A549 treated with DMSO at 1 μM for 4 hours (cell line): ENCODE results near the gene MAJIN. TPM values are rescaled to one million over a fixed set of nuclear protein-coding genes. Genes with fewer than 3 reads are reported as not detected.

ENCODE experiments used
- total RNA-seq: library from RNA; stranded (reverse); fragments of 200-300 nt; extraction: Qiagen RNA extraction; gene quantifications from 5 replicates; pipeline ENCODE4 v1.2.3, GENCODE V29; 2022; ENCODE audit warnings: low read depth

Gene MAJIN
- not detected in 5 replicates for total RNA-seq

DNA sequence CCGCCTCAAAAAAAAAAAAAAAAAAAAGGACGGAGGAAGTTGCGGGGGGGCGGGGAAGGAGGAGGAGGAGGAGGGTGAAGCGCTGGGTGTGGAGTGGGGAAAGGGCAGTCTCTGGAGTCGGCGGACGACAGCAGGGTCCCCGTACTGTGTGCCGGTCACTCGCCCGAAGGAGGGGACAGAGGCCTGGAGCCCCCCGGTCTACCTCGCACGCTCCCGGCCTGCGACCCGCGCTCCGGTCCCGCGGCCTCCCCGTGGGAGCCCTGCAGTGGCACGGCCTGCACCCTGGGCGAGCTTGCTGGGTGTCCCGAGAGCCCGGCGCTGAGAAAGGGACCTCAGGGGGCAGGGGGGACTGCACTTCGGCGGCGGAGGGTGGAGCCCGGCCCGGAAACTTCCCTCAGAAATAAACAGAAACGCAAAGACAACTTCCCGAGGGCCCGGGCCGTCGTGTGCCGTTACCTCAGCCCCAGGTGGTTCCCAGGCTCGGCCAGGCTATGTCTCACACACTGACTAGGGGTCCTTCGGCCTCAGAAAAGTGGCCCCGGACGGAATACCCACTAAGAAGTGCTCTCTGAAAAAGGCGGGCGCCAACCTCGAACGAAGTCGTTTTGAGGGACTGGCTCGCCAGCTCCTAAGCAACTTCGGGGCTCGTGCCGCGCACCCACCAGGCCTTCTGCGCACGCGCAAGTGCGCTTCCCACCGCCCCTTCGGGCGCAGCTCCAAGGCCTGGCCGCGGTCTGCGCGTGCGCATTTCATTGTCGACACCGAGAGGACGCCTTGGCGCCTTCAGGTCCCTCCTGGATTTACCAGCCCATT is at the start of gene MAJIN:
TSS of gene MAJIN (minus strand) at position 688 of the 813 bp plus-strand sequence. CDS start 12,703 bp downstream, outside the sequence.

DNA sequence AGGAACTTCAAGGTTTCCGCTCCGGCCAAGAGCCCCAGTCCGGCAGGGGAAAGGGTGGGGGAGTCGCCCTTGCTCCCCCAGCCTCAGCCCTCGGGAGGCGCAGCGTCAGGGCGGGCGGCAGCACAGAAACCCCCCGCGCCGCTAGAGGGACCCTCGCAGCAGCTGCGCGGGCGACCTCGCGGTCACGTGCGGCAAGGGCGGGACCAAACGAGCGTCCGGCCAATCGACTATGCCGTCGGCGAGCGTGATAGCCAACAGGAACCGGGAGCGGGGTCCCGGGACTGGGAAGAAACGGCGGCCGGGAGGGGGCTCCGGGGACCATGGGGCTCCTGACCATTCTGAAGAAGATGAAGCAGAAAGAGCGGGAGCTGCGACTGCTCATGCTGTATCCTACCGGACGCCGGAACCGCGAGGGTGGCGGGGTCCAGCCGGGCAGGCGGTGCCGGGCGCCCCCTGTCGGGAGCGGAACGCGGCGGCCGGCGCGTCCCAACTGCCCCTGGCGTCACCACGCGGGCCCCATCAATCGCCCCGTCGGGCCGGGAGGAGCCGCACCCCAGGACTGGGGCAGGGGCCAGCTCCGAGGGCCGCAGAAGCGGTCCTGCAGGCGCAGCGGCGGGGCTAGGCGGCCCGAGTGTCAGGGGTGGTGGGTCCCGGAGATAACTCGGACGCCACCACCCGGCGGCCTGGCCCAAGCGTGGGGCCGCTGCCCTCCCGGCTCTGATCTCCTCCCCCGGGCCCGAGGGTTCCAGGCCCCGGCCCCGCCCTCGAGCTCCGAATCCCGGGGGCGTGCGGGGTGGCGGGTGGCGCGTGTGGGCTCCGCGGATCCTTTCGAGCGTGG is 42.2 kb upstream of the MAJIN start, which contains the start of gene ARL2:
TSS of gene ARL2 (plus strand) at position 273 of the 838 bp plus-strand sequence. CDS start at position 321, 48 bp downstream.

GRCh38 chr11:64996710-64997380 is 24.9 kb upstream of the MAJIN start, which contains the start of gene BATF2:
BATF2 (minus strand) TSS chr11:64996971; CDS start chr11:64996914, 57 bp downstream.

DNA sequence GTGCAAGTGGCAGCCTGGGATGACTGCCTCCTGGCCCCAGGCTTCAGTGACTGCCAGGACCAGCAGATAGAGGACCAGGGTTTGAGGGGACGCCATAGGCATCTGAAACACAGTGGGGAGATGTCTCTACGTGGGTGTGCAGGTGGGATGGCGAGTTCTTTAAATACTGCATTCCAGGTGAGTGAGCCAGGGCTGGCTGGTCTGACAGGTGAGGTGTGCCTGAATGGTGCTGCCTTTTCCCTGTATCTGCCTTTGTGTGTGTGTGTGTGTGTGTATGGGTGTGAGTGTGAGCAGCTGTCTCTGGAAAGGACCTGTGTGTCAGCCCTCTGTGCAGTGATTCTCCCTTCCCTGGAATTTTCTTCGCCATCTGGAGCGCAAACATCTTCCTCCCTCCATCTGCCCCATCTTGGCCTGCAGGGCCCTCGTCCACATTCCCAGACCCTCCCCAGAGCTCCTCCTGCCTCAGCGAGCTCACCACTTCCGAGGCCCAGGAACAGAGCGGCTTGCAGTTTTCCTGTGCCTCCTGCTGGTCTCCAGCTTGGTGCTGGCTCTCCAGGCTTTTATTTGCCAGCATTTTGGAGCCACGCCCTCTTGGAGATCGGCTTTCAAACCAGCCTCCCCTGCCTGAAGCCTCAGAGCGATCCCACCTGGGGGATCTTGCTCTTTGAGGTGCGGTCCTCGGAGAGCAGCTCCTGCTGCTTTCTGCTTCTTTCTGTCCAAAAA is 36.4 kb downstream of the MAJIN start, which contains the start of gene GPHA2:
TSS of gene GPHA2 (minus strand) at position 535 of the 723 bp plus-strand sequence. CDS start at position 102, 433 bp downstream.

GRCh38 chr11:64923944-64924909 is 47.7 kb downstream of the MAJIN start, which contains the start of gene PPP2R5B:
PPP2R5B (plus strand) TSS chr11:64924689; CDS start chr11:64925735, 1,046 bp downstream.

DNA sequence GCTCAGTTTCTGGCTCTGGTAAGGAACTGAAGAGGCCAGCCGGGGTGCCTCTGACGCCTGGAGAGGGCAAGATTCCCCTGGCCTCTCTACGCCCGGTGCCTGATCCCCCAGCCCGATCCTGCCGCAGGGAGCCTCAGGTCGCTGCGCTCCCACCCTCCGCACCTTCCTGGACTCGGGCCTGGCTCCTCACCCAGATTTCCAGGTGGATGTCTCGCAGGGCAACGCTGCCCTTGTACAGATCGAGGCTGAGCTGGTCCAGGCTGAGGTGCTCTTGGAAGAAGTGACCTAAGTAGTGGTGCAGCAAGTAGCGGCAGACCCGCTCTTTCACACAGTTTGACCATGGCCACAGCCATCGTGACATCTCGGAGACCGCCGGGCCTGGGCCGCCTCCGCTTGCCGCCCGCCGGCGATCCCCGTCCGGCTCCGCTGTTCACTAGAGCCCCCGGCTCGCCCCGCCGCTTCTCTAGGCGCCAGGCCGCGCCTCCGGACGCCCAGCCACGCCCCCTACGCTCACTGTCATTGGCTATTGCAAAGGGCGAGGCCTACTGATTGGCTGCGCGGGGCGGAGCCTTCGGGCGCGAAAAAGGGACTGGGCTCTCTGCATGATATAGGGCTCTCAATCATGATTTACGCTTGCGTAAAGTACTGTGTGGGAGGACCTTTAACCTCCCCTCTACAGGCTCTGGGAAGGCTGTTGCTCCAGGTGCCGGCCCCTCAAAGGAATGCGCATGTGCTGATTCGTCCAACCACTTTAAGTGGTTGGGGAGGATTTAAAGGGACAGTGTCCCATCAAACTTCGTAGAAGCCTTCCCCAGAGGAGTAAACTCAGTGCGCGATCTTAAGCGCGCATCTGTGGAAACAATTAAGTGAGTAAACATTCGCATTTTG is 54.9 kb downstream of the MAJIN start, which contains the start of gene ATG2A:
TSS of gene ATG2A (minus strand) at position 435 of the 888 bp plus-strand sequence. CDS start at position 361, 74 bp downstream.

Other genes starting within 250 kb of the MAJIN start
- gene NRXN2, start 248.9 kb downstream of the MAJIN start, total RNA-seq, result 0.13 to 1.1 TPM (median 0.34 TPM) in 5 replicates
- gene RASGRP2, start 228.0 kb downstream of the MAJIN start, total RNA-seq, result 0.70 to 1.5 TPM (median 1.1 TPM) in 5 replicates
- gene PYGM, start 212.1 kb downstream of the MAJIN start, total RNA-seq, result 0.12 to 0.40 TPM (median 0.30 TPM) in 5 replicates
- 172 to 224 TPM (median 188 TPM) in 5 replicates for gene SF1, start 193.6 kb downstream of the MAJIN start, total RNA-seq
- gene MAP4K2, start 168.9 kb downstream of the MAJIN start, total RNA-seq, result 6.4 to 10.8 TPM (median 10.2 TPM) in 5 replicates
- gene MEN1, start 161.6 kb downstream of the MAJIN start, total RNA-seq, result 25.9 to 45.2 TPM (median 41.1 TPM) in 5 replicates
- 1.2 to 1.5 TPM (median 1.5 TPM) in 5 replicates for gene CDC42BPG, start 127.5 kb downstream of the MAJIN start, total RNA-seq
- 129 to 169 TPM (median 139 TPM) in 5 replicates for gene EHD1, start 93.5 kb downstream of the MAJIN start, total RNA-seq
- gene ATG2A, start 54.9 kb downstream of the MAJIN start, total RNA-seq, result 16.9 to 25.7 TPM (median 23.3 TPM) in 5 replicates
- 3.7 to 7.1 TPM (median 5.4 TPM) in 5 replicates for gene PPP2R5B, start 47.4 kb downstream of the MAJIN start, total RNA-seq
- gene GPHA2, start 36.2 kb downstream of the MAJIN start, total RNA-seq, result not detected in 5 replicates
- 0.87 to 1.4 TPM (median 1.1 TPM) in 5 replicates for gene BATF2, start 24.9 kb upstream of the MAJIN start, total RNA-seq
- 165 to 187 TPM (median 173 TPM) in 5 replicates for gene ARL2, start 42.1 kb upstream of the MAJIN start, total RNA-seq
- 22.2 to 25.0 TPM (median 23.3 TPM) in 5 replicates for gene SNX15, start 55.3 kb upstream of the MAJIN start, total RNA-seq
- gene SAC3D1, start 69.1 kb upstream of the MAJIN start, total RNA-seq, result 41.8 to 56.5 TPM (median 48.8 TPM) in 5 replicates
- not detected in 5 replicates for gene NAALADL1, start 86.4 kb upstream of the MAJIN start, total RNA-seq
- gene CDCA5, start 111.9 kb upstream of the MAJIN start, total RNA-seq, result 60.5 to 75.2 TPM (median 71.6 TPM) in 5 replicates
- gene ZFPL1, start 112.1 kb upstream of the MAJIN start, total RNA-seq, result 28.5 to 35.4 TPM (median 33.5 TPM) in 5 replicates
- 51.6 to 68.1 TPM (median 56.0 TPM) in 5 replicates for gene VPS51, start 124.1 kb upstream of the MAJIN start, total RNA-seq
- gene TM7SF2, start 139.8 kb upstream of the MAJIN start, total RNA-seq, result 4.6 to 9.0 TPM (median 6.1 TPM) in 5 replicates
- 13.2 to 23.0 TPM (median 20.9 TPM) in 5 replicates for gene ZNHIT2, start 145.6 kb upstream of the MAJIN start, total RNA-seq
- gene FAU, start 150.0 kb upstream of the MAJIN start, total RNA-seq, result 836 to 988 TPM (median 969 TPM) in 5 replicates
- 76.2 to 80.9 TPM (median 77.4 TPM) in 5 replicates for gene MRPL49, start 150.2 kb upstream of the MAJIN start, total RNA-seq
- 31.0 to 44.6 TPM (median 42.1 TPM) in 5 replicates for gene SYVN1, start 162.4 kb upstream of the MAJIN start, total RNA-seq
- gene SPDYC, start 198.1 kb upstream of the MAJIN start, total RNA-seq, result not detected in 5 replicates
- 96.7 to 116 TPM (median 104 TPM) in 5 replicates for gene CAPN1, start 209.8 kb upstream of the MAJIN start, total RNA-seq